Measurements from ENCODE around the gene PIEZO1. TPM values are rescaled to one million over a fixed set of nuclear protein-coding genes. Genes with fewer than 3 reads are reported as not detected.

Gene PIEZO1
- total and polyA plus RNA-seq, 2 donors from 2014 or later, result 103 to 124 TPM

DNA sequence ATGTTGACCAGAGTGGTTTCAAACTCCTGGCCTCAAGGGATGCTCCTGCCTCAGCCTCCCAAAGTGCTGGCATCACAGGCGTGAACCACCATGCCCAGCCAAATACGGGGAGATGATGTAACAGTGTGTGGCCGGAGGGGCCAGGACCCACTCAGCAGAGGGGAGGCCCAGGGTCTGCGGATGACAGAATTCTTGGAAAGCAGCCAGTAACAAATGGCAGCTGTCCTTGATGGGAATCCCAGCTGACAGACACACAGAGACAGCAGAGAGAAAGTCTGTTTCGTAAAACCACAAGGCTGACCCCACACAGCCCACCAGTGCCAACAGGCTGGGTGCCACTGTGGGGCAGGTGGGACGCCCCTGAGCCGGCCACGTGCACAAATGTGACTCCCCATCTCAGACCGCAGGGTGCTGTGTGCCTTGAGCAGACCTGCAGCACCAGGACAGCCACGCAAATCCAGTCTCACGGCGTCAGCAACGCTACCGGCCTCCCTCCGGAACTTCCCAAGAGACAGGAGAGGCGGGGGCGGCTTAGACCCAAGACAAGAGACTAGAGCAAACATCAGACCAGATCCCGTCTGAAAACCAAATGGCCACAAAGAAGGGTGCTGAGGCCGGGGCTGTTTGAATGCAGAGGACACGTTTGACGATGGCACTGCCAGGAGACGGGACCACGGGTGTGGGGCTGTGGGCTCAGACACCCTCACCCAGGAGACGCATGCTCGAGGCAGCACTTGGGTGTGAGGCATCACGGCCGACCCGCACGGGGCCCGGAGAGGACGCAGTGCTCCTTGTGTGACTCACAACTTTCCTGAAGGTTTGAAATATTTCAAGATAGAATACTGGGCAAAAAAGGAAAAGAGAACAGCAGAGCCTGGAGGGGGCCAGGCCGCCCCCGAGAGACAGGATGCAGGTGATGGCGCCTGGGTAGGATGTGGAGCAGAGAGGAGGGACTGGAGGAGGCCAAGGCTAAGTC lies 54.1 kb downstream of the PIEZO1 start:
- DNase-seq (no peak), FAIRE-seq (no peak)
- H3K4me3 ChIP-seq (ENCODE audit: low read length in 3 of 3), result no peak overlapping the region
- H3K27me3 ChIP-seq (ENCODE audit: control insufficient read depth, insufficient read depth, low read length), result no peaks in the 10 kb centered on the region
- H3K9me3 ChIP-seq (ENCODE audit: control insufficient read depth in 2 of 3, insufficient read depth in 1 of 3, low read length in 3 of 3), result no peaks in the 10 kb centered on the region
- H3K9ac ChIP-seq (ENCODE audit: low read length in 3 of 3), result no peak overlapping the region
- no peaks in the 10 kb centered on the region for H3K4me1 ChIP-seq (ENCODE audit: control insufficient read depth in 2 of 3, insufficient read depth in 2 of 3, low read depth in 1 of 3, low read length in 3 of 3)
- H3K36me3 ChIP-seq (ENCODE audit: control insufficient read depth in 2 of 3, insufficient read depth in 3 of 3, low read length in 3 of 3), result peaks cover 0 to 21% (median 19%) of the 10 kb centered on the region in 3 donors
- TF ChIP-seq, protein P1, sequence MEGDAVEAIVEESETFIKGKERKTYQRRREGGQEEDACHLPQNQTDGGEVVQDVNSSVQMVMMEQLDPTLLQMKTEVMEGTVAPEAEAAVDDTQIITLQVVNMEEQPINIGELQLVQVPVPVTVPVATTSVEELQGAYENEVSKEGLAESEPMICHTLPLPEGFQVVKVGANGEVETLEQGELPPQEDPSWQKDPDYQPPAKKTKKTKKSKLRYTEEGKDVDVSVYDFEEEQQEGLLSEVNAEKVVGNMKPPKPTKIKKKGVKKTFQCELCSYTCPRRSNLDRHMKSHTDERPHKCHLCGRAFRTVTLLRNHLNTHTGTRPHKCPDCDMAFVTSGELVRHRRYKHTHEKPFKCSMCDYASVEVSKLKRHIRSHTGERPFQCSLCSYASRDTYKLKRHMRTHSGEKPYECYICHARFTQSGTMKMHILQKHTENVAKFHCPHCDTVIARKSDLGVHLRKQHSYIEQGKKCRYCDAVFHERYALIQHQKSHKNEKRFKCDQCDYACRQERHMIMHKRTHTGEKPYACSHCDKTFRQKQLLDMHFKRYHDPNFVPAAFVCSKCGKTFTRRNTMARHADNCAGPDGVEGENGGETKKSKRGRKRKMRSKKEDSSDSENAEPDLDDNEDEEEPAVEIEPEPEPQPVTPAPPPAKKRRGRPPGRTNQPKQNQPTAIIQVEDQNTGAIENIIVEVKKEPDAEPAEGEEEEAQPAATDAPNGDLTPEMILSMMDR (IDR thresholded peaks at IDR 0.05; ENCODE audit: borderline replicate concordance, extremely low read depth, insufficient read depth), result no peak
- intact Hi-C loops (cut with DNase I), result no loop called here
- H3K27ac ChIP-seq (ENCODE audit: low read depth in 2 of 2, low read length in 2 of 2), result no peak overlapping the region

DNA sequence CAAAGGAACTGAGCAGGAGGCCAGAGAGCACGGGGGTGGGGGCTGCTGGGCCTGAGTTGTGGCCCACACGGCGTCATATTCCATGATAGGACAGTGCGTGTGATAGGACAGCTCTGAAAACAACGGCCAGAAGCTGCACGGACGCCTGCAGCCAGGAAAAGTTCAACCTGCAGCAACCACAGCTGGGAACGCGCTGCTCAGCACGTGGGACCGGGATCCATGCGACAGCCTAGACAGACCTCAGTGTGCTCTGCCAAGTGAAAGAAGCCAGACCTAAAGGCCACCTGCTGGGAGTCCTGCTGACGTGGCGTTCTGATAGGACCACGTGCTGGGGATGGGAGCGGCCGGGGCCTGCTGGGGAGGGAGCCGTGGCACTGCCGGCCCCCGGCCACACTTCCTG lies 57.1 kb downstream of the PIEZO1 start:
- H3K9ac ChIP-seq (ENCODE audit: low read length in 3 of 3), result no peak overlapping the region
- no peak for FAIRE-seq
- intact Hi-C loops (cut with DNase I), result no loop called here
- H3K36me3 ChIP-seq (ENCODE audit: control insufficient read depth in 2 of 3, insufficient read depth in 3 of 3, low read length in 3 of 3), result peaks cover 0 to 16% (median 8%) of the 10 kb centered on the region in 3 donors
- no peak overlapping the region for H3K27ac ChIP-seq (ENCODE audit: low read depth in 2 of 2, low read length in 2 of 2)
- no peak overlapping the region for H3K4me3 ChIP-seq (ENCODE audit: low read length in 3 of 3)
- no peaks in the 10 kb centered on the region for H3K9me3 ChIP-seq (ENCODE audit: control insufficient read depth in 2 of 3, insufficient read depth in 1 of 3, low read length in 3 of 3)
- DNase-seq, result peak in 1 of 5 donors; percentile 60
- no peaks in the 10 kb centered on the region for H3K27me3 ChIP-seq (ENCODE audit: control insufficient read depth, insufficient read depth, low read length)
- TF ChIP-seq, protein P1 (IDR thresholded peaks at IDR 0.05; ENCODE audit: borderline replicate concordance, extremely low read depth, insufficient read depth), result no peak
- H3K4me1 ChIP-seq (ENCODE audit: control insufficient read depth in 2 of 3, insufficient read depth in 2 of 3, low read depth in 1 of 3, low read length in 3 of 3), result no peaks in the 10 kb centered on the region

DNA sequence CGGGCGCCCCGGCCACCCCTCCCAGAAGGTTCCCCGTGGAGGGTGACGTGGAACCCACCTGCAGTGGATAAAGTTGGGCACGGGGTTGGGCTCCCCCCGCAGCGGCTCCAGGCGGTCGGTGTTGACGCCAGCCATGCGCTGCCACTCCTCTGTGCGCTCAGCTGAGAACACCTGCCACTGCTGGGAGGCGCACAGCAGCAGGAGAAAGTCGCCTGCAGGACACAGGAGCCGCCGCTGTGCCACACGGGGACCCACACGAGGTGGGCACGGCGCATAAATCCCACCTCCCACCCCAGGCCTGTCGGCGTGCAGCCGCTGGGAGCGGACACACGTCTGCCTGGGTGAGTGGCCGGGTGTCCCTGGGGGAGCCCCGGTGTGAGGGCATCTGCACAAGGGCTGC lies 58.0 kb downstream of the PIEZO1 start:
- DNase-seq, result no peak
- H3K27me3 ChIP-seq (ENCODE audit: control insufficient read depth, insufficient read depth, low read length), result no peaks in the 10 kb centered on the region
- TF ChIP-seq, protein P1 (IDR thresholded peaks at IDR 0.05; ENCODE audit: borderline replicate concordance, extremely low read depth, insufficient read depth), result no peak
- H3K4me3 ChIP-seq (ENCODE audit: low read length in 3 of 3), result no peak overlapping the region
- FAIRE-seq, result no peak
- peaks cover 0 to 16% (median 8%) of the 10 kb centered on the region in 3 donors for H3K36me3 ChIP-seq (ENCODE audit: control insufficient read depth in 2 of 3, insufficient read depth in 3 of 3, low read length in 3 of 3)
- no peak overlapping the region for H3K9ac ChIP-seq (ENCODE audit: low read length in 3 of 3)
- H3K4me1 ChIP-seq (ENCODE audit: control insufficient read depth in 2 of 3, insufficient read depth in 2 of 3, low read depth in 1 of 3, low read length in 3 of 3), result no peaks in the 10 kb centered on the region
- intact Hi-C loops (cut with DNase I), result no loop called here
- no peaks in the 10 kb centered on the region for H3K9me3 ChIP-seq (ENCODE audit: control insufficient read depth in 2 of 3, insufficient read depth in 1 of 3, low read length in 3 of 3)
- H3K27ac ChIP-seq (ENCODE audit: low read depth in 2 of 2, low read length in 2 of 2), result no peak overlapping the region

Measured in kidney (tissue), 14 donors.